H9 (cell line): Measurements from ENCODE around the gene AFDN. TPM values are rescaled to one million over a fixed set of nuclear protein-coding genes. Genes with fewer than 3 reads are reported as not detected.

ENCODE experiments used
- DNase-seq: peaks from one replicate; pipeline ENCODE4 v3.0.0-alpha.2; 2017
- H2AFZ ChIP-seq: one replicate; pipeline ENCODE4 v1.6.1; 2013; ENCODE audit warnings: mild to moderate bottlenecking, low read length, control low read depth, moderate library complexity
- H2AK5ac ChIP-seq: 2 replicates; pipeline ENCODE4 v1.6.1; 2013; ENCODE audit warnings: low read length, control low read depth, mixed read lengths; ENCODE audit not compliant: insufficient read length
- H2BK120ac ChIP-seq: one replicate; pipeline ENCODE4 v1.6.1; 2013; ENCODE audit warnings: low read depth, mild to moderate bottlenecking, low read length, control low read depth, inconsistent platforms; ENCODE audit not compliant: poor library complexity, severe bottlenecking
- H2BK12ac ChIP-seq: 2 replicates; pipeline ENCODE4 v1.6.1; 2013; ENCODE audit warnings: low read length, control low read depth, mixed read lengths, low read depth; ENCODE audit not compliant: insufficient read length
- H2BK15ac ChIP-seq: 2 replicates; pipeline ENCODE4 v1.6.1; 2013; ENCODE audit warnings: low read depth, low read length, control low read depth
- H2BK20ac ChIP-seq: one replicate; pipeline ENCODE4 v1.6.1; 2013; ENCODE audit warnings: low read depth, mild to moderate bottlenecking, low read length, control low read depth, inconsistent platforms; ENCODE audit not compliant: poor library complexity, severe bottlenecking
- H2BK5ac ChIP-seq: 2 replicates; pipeline ENCODE4 v1.6.1; 2013; ENCODE audit warnings: low read length, control low read depth, mixed read lengths; ENCODE audit not compliant: insufficient read length
- H3K14ac ChIP-seq: 2 replicates; pipeline ENCODE4 v1.6.1; 2013; ENCODE audit warnings: low read length, control low read depth; ENCODE audit not compliant: insufficient read depth
- H3K18ac ChIP-seq: 2 replicates; pipeline ENCODE4 v1.6.1; 2013; ENCODE audit warnings: low read depth, mild to moderate bottlenecking, mixed read lengths, low read length, control low read depth; ENCODE audit not compliant: insufficient read length
- H3K23ac ChIP-seq: 2 replicates; pipeline ENCODE4 v1.6.1; 2013; ENCODE audit warnings: low read length, control low read depth, mixed read lengths, low read depth; ENCODE audit not compliant: insufficient read length
- H3K23me2 ChIP-seq: 2 replicates; pipeline ENCODE4 v1.6.1; 2013; ENCODE audit warnings: low read depth, mild to moderate bottlenecking, mixed read lengths, low read length, control low read depth; ENCODE audit not compliant: insufficient read length, poor library complexity, severe bottlenecking
- H3K27ac ChIP-seq: 2 replicates; pipeline ENCODE4 v1.5.1; 2013; ENCODE audit warnings: low read length, control low read depth, mixed read lengths, low read depth; ENCODE audit not compliant: insufficient read length
- H3K27me3 ChIP-seq: 2 replicates; pipeline ENCODE4 v1.6.1; 2013; ENCODE audit warnings: low read length, control low read depth, inconsistent platforms; ENCODE audit not compliant: insufficient read depth
- H3K4ac ChIP-seq: 2 replicates; pipeline ENCODE4 v1.6.1; 2013; ENCODE audit warnings: low read depth, mild to moderate bottlenecking, control low read depth, inconsistent platforms, low read length, moderate library complexity
- H3K4me1 ChIP-seq: 2 replicates; pipeline ENCODE4 v1.6.1; 2013; ENCODE audit warnings: low read length, control low read depth, inconsistent platforms; ENCODE audit not compliant: insufficient read depth
- H3K4me2 ChIP-seq: 2 replicates; pipeline ENCODE4 v1.6.1; 2013; ENCODE audit warnings: low read length, control low read depth, mixed read lengths; ENCODE audit not compliant: insufficient read length, insufficient read depth
- H3K56ac ChIP-seq: 2 replicates; pipeline ENCODE4 v1.6.1; 2013; ENCODE audit warnings: low read depth, mild to moderate bottlenecking, mixed read lengths, low read length, control low read depth; ENCODE audit not compliant: insufficient read length
- H3K79me1 ChIP-seq: 2 replicates; pipeline ENCODE4 v1.6.1; 2013; ENCODE audit warnings: low read depth, mild to moderate bottlenecking, moderate library complexity, low read length, control low read depth, inconsistent platforms; ENCODE audit not compliant: insufficient read depth, poor library complexity, severe bottlenecking
- H3K79me2 ChIP-seq: 2 replicates; pipeline ENCODE4 v1.6.1; 2013; ENCODE audit warnings: low read length, control low read depth, inconsistent platforms; ENCODE audit not compliant: insufficient read depth
- H3K9ac ChIP-seq: 2 replicates; pipeline ENCODE4 v1.6.1; 2013; ENCODE audit warnings: low read length, control low read depth, mixed read lengths; ENCODE audit not compliant: insufficient read length; ENCODE audit errors: extremely low read depth
- H3K9me3 ChIP-seq: one replicate; pipeline ENCODE4 v1.6.1; 2013; ENCODE audit warnings: low read depth, low read length, inconsistent platforms; ENCODE audit not compliant: control insufficient read depth
- H3T11ph ChIP-seq: one replicate; pipeline ENCODE4 v1.6.1; 2013; ENCODE audit warnings: mild to moderate bottlenecking, low read length, control low read depth, inconsistent platforms
- H4K20me1 ChIP-seq: one replicate; pipeline ENCODE4 v1.6.1; 2013; ENCODE audit not compliant: control insufficient read depth, insufficient read length, insufficient read depth
- H4K5ac ChIP-seq: 2 replicates; pipeline ENCODE4 v1.6.1; 2013; ENCODE audit warnings: low read depth, mild to moderate bottlenecking, mixed read lengths, low read length, control low read depth; ENCODE audit not compliant: insufficient read length
- H4K8ac ChIP-seq: replicated peaks from 2 replicates; pipeline ENCODE4 v1.6.1; 2013; ENCODE audit warnings: low read length, control low read depth, mixed read lengths, low read depth; ENCODE audit not compliant: insufficient read length
- H4K91ac ChIP-seq: 2 replicates; pipeline ENCODE4 v1.6.1; 2013; ENCODE audit warnings: low read depth, mild to moderate bottlenecking, moderate library complexity, mixed read lengths, low read length, control low read depth; ENCODE audit not compliant: insufficient read length
- H3K27ac Mint-ChIP-seq, 3 experiments: 2 replicates in 2 of 3; 3 replicates in 1 of 3; pipeline ENCODE4 v1.8.0; 2020 to 2021; ENCODE audit warnings: mixed read lengths in 3 of 3, mild to moderate bottlenecking in 1 of 3, moderate library complexity in 1 of 3
- H3K27me3 Mint-ChIP-seq: 2 replicates; pipeline ENCODE4 v1.8.0; 2021; ENCODE audit warnings: low read depth, mild to moderate bottlenecking, moderate library complexity, mixed read lengths
- H3K36me3 Mint-ChIP-seq, 3 experiments: 2 replicates in 2 of 3; 3 replicates in 1 of 3; pipeline ENCODE4 v1.8.0; 2020 to 2021; ENCODE audit warnings: low read depth in 3 of 3, mixed read lengths in 3 of 3; ENCODE audit not compliant: insufficient read depth in 1 of 3
- H3K4me1 Mint-ChIP-seq, 2 experiments: 2 replicates each; pipeline ENCODE4 v1.8.0; 2020; ENCODE audit warnings: mixed read lengths in 2 of 2
- H3K4me3 Mint-ChIP-seq, 2 experiments: 2 replicates in 1 of 2; 3 replicates in 1 of 2; pipeline ENCODE4 v1.8.0; 2020 to 2021; ENCODE audit warnings: mild to moderate bottlenecking in 2 of 2, mixed read lengths in 2 of 2, moderate library complexity in 1 of 2
- H3K9me3 Mint-ChIP-seq, 2 experiments: 2 replicates in 1 of 2; 3 replicates in 1 of 2; pipeline ENCODE4 v1.8.0; 2020; ENCODE audit warnings: mild to moderate bottlenecking in 2 of 2, mixed read lengths in 2 of 2, moderate library complexity in 1 of 2
- CTCF ChIP-seq: fragments of 200-600 bp; sonication (generic); conservative IDR thresholded peaks from 3 replicates; pipeline ENCODE4 v1.8.0; 2021; ENCODE audit warnings: antibody characterized with exemption, mild to moderate bottlenecking
- WGBS: extraction: QIAGEN DNeasy Blood & Tissue Kit; methylation state at CpG from one replicate; pipeline ENCODE4 v1.1.7; 2013; ENCODE audit warnings: missing lambda C conversion rate, low lambda C conversion rate, mixed read lengths; ENCODE audit not compliant: insufficient read length; ENCODE audit errors: extremely low coverage; 5-methylcytosine and 5-hydroxymethylcytosine counted together
- total RNA-seq: library from RNA; stranded (reverse); gene quantifications from 2 replicates; pipeline ENCODE4 v1.2.1, GENCODE V29; 2021

The AFDN gene
- total RNA-seq, 1 experiment from 2014 or later, result 157 TPM

- Histone ChIP-seq H4K91ac (no peak overlapping the region), H4K20me1 (no peaks in the 10 kb centered on the region), H3K18ac (no peak overlapping the region), H3K79me1 (no peaks in the 10 kb centered on the region), H3K27ac (no peak overlapping the region), H2BK15ac (no peak overlapping the region), H2BK120ac (no peak overlapping the region), H4K8ac (no peak overlapping the region), H3K56ac (no peak overlapping the region), H3K4me1 (no peaks in the 10 kb centered on the region), H3K4me2 (no peak overlapping the region), H2AK5ac (no peak overlapping the region), H3K4ac (no peak overlapping the region), H2BK20ac (no peak overlapping the region), H2BK5ac (no peak overlapping the region), H4K5ac (no peak overlapping the region), H3K23me2 (no peaks in the 10 kb centered on the region), H3K79me2 (no peaks in the 10 kb centered on the region), H3K9me3 (no peaks in the 10 kb centered on the region), H3K23ac (no peak overlapping the region), H2AFZ (no peak overlapping the region), H2BK12ac (no peak overlapping the region), H3K14ac (no peak overlapping the region), H3K9ac (no peak overlapping the region), H3K27me3 (no peaks in the 10 kb centered on the region), H3T11ph (no peak overlapping the region)
- no peaks in the 10 kb centered on the region for H3K27me3 Mint-ChIP-seq
- DNase-seq, result no peak
- no CpG with 5 or more reads among the region's 3 CpGs for WGBS
- 0 out of 7 replicates have a peak overlapping the region, but pooled peaks of 1 of the 3 experiments have one; percentile 33 for H3K27ac Mint-ChIP-seq
- no peak for TF ChIP-seq CTCF
- no peaks in the 10 kb centered on the region for H3K9me3 Mint-ChIP-seq
- no peak overlapping the region for H3K4me3 Mint-ChIP-seq
- H3K4me1 Mint-ChIP-seq, result peaks cover 15 to 16% of the 10 kb centered on the region in 2 experiments
- H3K36me3 Mint-ChIP-seq, result peaks cover 15 to 67% (median 66%) of the 10 kb centered on the region in 3 experiments; a peak in 6 of 7 replicates
These were observed 43.6 kb downstream of the AFDN start for GRCh38 chr6:167870321-167870720.
